CD4-positive, alpha-beta T cell treated with Interleukin-1 beta for 1 hour (primary cell): ENCODE measurements around the gene PRR5L.

ENCODE experiments used
- DNase-seq, 2 donors: peaks; one replicate each; pipeline ENCODE4 v3.0.0-alpha.2; 2020 to 2022

PRR5L gene

GRCh38 chr11:36328966-36329673 is 33.0 kb downstream of the PRR5L start:
- no peak for DNase-seq

DNA sequence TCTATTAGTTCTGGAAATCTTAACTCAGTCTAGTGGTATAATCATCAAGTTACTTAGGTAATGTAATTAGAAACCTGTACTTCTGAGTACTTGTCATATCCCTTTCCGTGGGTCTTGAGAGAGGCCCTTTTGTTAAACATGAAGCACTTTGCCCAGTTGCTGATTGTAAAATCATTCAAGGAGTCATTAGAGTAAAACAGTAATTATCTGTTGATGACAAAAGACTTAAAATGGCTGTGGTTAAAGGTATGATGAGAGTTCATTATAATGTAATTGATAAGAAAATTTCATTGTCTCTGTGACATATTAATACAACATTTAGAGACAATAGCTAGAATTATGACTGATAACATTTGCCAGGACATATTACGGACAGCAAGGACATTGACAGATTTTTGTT is 34.3 kb downstream of the PRR5L start:
- DNase-seq = no peak

DNA sequence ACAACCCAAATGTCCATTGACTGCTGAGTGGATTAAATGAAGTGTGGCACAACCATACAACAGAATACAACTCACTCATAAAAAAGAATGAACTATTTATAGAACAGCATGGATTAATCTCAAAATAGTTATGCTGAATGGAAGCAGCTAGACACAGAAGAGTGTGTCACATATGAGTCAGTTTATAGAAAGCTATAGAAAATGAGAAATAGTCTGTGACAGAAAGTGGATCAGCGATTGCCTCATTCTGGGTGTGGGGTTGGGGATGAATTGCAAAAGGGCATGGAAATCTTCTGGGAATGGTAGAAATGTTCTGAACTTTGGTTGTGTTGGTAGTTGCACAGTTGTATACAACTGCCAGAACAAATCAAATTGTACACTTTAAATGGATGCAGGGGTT is 37.4 kb downstream of the PRR5L start:
- DNase-seq = no peak

GRCh38 chr11:36333897-36334296 is 37.8 kb downstream of the PRR5L start:
- no peak for DNase-seq

GRCh38 chr11:36339888-36340287 is 43.8 kb downstream of the PRR5L start:
- no peak for DNase-seq

- DNase-seq = no peak
Measured at GRCh38 chr11:36340897-36341296, 44.8 kb downstream of the PRR5L start.

GRCh38 chr11:36341915-36342314 is 45.8 kb downstream of the PRR5L start:
- no peak for DNase-seq

DNA sequence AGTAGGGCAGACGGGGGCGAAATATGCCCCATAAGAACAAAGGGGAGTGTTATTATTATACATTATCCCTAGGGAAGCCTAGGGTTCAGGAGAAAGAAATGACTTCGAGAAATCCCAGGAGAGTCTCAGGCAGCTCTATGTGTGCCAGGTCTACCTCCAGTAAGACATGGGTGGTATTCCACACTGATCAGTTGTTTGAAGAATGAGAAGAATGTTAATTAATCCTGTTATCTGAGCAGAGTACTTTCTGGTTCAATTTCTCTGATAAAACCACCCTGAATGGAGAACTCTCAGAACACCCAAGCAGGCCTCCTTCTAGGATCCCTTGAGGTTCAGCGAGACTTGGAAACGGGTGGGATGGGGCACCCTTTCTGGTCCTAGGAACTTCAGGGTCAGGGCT is 46.2 kb downstream of the PRR5L start:
- DNase-seq = no peak

GRCh38 chr11:36343436-36343835 is 47.3 kb downstream of the PRR5L start:
- DNase-seq = no peak

GRCh38 chr11:36345084-36345511 is 49.0 kb downstream of the PRR5L start:
- DNase-seq = no peak

DNA sequence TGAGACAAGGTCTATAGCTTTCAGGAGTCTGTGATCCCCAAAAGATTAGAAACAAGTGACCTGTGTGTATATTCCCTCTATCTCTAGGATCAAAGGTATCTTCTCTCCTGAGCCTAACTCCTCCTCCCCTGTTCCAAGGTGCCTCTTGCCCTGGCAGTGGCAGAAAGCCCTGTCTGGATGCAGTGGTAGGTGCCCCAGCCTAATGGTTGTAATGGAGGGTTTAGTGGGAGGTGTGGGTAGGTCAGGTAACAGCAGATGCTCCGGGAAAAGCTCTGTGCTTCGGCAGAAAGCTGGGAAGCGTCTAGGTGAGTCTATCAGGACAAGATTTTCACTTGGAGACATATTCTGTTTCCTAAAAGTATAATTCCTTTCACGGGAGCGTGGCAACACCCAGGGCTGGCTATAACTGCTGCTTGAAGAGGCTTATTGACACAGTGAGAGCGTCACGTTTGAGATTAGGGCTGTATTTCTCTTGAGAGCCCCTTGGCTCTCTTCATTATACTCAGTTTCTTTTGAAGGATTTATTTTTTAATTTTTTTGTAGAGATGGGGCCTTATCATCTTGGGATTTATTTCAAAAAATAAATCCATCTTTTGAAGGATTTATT is 49.5 kb downstream of the PRR5L start:
- DNase-seq = no peak

DNA sequence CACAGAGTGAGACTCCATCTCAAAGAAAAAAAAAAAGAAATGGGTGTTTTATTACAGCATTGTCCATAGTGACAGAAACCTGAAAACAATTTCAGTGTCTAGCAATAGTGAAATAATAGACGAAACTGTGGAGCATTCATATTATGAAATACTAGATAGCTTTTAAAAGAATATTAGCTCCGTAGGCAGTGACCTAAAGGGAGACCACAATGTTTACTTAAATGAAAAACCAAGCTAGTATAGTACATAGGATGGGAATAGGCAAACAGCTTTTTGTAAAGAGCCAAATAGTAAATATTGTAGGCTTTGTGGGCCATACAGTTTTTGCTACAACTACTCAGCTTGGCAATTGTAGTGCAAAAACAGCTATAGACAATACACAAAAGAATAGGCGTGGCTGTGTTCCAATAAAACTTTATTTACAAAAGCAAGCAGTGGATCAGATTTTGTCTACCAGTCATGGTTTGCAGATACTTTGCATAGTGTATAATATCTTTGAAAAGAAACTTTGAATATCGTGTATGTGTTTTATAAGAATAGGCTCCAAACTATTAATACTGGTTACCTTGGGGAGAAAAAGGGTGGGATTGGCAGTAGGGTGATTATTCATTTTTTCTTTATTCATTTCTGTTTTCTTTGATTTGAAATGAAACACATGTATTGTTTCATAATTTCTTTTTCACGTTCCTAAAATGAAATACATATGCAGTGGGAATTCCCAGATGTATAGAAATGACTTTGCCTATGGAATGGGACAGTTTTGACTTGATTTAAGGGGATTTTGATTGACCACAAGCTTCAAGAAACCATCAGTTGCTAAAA is 50.7 kb downstream of the PRR5L start:
- no peak for DNase-seq

GRCh38 chr11:36347384-36347906 is 51.4 kb downstream of the PRR5L start:
- no peak for DNase-seq

DNA sequence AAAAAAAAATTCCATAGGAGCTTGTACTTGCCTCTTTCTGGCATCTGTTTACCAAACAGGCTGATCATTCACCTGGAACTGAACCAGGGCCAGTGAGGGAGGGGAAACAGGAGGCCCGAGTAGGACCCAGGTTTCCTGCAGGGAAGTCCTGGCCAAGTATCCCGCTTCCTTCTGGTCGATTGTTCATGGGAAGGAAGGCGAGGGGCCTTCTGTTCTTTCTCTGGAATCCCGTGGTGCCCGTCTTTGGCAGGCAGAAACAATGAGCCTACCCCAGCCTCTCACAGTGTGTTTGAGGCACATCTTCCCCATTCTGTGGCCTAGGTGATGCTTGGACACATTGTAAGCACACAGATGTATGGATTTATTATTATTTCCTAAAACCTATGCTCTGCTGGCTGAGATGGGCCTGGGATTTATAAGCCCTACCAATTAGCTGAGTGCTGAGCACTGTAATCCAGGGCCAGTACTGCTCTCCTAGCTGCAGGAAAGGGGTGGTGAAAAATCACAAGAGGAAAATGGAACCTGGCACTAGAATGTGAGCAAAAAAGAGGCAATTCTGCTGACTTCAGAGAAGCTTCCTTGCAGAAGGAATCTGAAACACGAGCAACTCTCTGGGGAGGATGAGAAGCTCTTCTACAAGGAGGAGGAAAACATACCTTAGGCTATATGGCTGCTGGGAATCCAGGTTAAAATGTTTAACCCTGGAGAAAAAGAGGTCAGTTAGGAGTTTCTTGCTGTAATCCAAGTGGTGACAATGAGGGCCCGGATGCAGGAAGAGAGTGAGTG is 53.5 kb downstream of the PRR5L start:
- no peak for DNase-seq

DNA sequence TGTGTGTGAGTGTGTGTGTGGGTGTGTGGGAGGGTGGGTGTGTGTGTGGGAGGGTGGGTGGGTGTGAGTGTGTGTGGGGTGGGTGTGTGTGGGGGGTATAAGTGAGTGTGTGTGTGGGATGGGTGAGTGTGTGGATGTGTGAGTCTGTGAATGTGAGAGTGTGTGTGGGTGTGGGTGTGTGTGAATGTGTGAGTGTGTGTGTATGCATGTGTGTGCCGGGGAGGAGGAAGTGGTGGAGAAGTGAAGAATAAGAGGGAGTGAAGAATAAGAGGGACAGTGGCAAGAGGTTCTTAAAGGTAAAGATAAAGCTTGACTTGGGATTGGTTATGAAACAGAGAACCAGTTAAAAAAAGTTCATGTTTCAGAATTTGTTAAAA is 54.0 kb downstream of the PRR5L start:
- DNase-seq = no peak

GRCh38 chr11:36352922-36353321 is 56.8 kb downstream of the PRR5L start:
- peak; percentile 72 to 80 for DNase-seq

GRCh38 chr11:36354221-36355003 is 58.3 kb downstream of the PRR5L start:
- no peak for DNase-seq

- peak in 1 of 2 donors; percentile 53 for DNase-seq
Measured at GRCh38 chr11:36356201-36356600, 60.1 kb downstream of the PRR5L start.

DNA sequence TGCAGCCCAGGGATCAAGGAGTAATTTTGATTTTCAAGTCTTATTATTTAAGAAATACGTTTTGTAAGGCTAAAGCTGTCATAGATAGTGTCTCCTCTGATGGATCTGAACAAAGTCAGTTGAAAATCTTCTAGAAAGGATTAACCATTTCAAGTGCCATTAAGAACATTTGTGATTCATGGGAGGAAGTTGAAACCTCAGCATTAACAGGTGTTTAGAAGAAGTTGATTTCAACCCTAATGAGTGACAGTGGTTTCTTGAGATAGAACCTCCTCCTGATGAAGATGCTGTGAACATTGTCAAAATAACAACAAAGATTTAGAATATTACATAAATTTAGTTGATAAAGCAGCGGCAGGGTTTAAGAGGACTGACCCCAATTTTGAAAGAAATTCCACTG is 61.7 kb downstream of the PRR5L start:
- DNase-seq = no peak

DNA sequence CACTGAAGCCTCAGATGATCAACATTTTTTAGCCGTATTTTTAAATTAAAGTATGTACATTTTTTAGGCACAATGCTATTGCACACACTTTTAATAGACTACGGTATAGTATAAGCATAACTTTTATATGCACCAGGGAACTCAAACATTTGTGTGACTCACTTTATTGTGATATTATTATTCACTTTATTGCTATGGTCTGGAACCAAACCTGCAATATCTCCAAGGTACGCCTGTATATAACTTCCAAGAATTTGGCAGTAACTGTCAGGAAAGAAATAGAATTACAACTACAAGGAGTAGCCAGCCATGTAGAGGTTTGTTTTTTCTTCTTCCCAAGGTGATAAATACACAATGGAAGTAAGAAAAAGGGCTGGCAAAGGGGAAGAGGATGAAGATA is 62.3 kb downstream of the PRR5L start:
- no peak for DNase-seq

- no peak for DNase-seq
Measured at GRCh38 chr11:36360318-36360717, 64.2 kb downstream of the PRR5L start.

GRCh38 chr11:36360826-36361415 is 64.8 kb downstream of the PRR5L start:
- DNase-seq = no peak
